HT-29 (cell line): Measurements from ENCODE around the gene CCDC71L. TPM values are rescaled to one million over a fixed set of nuclear protein-coding genes. Genes with fewer than 3 reads are reported as not detected.
A peak's percentile ranks its signal among the peaks of the same experiment; 100 is the strongest.

ENCODE experiments used
- DNase-seq: peaks from one replicate; pipeline ENCODE4 v3.0.0-alpha.2; 2015; ENCODE audit warnings: low spot score
- total RNA-seq: library from RNA; depleted of rRNA; stranded (reverse); fragments of >200 nt; shearing (Covaris generic); gene quantifications from 2 replicates; pipeline ENCODE4 v1.2.3, GENCODE V29; 2014

Gene CCDC71L
- total RNA-seq, 1 experiment from 2014 or later, result 12.5 TPM

DNA sequence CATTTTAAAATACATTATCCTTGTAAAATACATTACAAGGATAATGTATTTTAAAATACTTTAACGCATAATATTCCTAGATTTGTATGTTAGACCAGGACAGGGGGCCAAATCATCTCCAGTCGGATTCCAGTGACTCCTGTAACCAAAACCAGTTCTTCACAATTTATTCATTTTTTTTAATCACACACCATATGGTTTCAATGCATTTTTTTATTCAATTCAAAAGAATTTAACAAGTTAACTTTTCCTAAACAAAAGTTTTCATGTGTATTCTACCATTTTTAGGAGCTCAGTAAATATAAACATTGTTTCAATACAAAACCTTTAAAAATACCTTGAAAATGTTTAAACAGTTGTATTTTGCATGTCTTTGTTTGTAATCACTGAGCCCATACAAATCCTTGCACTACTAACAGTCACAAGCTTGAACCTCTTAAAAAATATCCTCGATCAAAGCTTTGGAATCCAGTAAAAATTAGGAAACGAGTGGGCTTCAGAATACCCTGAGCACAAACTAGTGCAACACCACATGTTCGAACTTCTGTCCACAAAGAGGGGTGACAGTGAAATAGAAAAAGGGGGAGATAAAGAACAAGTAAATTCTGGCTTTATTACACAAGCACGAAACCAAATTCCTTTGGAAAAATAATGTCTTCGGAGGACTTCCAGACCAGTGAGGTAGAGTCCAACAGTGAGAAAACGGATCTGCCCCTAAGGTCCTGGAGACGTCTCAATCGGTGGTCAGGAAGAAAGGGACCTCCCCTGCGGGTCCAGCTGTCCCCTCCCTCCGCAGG is 1.6 kb downstream of the CCDC71L start:
- peak; percentile 3 for DNase-seq

GRCh38 chr7:106658316-106659165 is 2.4 kb downstream of the CCDC71L start:
- no peak for DNase-seq

DNA sequence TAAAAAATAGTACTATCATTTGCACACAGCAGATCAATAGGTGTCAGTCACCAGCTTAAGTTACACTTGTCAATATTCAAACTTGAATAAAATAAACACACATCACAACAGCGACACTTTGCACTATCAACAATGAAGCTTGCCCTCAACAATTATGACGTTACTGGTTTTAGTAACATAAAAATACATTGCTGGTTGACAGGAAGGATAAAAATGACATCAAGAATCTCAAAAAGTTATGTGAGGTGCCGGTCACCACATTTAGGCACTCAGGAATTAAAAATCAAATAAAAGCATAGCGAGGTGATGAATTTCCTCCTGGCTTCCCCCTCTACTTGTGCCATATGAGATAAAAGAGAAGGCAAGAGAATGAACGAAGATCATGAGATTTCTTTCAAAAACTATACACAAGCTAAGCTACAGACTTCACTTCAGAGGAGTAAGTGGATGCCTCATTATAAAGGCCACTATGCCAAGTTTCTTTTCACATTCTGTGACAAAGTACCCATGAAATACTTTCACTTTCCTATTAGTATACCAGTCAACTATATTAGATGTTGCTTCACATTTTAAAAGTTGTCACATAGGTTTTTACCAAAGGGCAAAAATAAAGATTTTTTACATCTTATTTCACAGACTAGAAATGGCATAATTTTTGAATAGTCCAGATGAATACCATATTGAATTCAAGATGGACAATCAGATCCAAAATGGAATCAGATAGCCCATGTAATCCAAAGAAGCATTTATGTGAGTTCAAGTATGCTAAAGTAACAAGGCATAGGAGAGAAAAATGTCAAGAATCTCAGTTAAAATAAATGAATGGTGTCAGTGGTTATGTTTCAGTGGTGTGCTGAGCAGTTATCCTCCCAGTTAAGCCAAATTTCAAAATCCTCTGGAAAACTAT is 3.6 kb downstream of the CCDC71L start:
- no peak for DNase-seq

DNA sequence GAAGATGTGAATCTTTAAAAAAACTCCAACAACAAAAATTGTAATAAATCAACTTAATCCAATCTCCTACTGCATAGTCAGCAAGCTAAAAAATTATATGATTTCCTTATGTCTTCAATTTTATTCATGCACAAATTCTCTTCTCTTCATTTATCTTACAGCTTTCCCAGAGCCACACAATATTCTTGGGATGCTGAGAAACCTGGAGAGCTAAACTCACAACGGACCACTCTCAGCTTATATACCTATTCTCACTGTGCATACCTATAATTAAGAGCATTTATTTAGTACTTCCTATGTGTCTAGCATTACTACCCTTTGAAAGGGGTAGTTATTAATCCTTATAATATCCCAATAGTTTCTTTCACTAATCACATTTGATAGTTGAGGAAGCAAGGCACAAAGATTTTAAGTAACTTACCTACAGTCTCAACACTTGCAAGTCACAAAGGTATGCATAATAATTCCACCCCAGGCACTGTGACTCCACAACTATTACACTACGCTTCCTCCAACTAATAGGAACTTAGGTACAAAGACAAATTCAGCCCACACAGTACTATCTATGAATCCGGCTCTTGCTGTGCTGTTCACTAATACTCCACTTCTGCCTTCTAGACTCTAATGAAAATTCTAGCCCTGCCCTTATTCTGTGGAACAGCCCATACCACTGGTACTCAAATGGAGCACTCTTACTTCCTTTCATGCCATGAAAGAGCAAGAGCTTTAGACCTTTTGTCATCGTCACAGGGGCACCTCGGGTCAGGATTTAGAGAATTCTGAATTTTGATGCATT is 5.1 kb downstream of the CCDC71L start:
- no peak for DNase-seq

DNA sequence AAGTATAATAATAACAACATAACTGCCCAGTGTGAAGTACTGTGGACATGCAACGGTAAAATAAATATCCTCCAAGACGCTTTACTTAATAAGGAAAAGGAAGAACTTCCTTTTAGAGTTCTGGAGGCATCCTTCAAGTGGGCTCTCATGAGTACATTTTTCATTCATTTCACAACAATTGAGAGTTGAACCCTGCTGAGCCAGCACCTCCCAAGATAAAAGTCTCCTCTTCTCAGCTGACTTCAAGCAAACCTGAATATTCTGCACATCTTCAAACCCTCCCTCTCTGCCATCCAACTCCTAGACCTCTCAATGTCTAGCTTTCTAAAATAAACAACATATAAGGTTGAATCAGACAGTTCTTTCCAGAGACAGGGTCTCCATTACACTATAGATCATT is 7.5 kb downstream of the CCDC71L start:
- DNase-seq, result no peak

DNA sequence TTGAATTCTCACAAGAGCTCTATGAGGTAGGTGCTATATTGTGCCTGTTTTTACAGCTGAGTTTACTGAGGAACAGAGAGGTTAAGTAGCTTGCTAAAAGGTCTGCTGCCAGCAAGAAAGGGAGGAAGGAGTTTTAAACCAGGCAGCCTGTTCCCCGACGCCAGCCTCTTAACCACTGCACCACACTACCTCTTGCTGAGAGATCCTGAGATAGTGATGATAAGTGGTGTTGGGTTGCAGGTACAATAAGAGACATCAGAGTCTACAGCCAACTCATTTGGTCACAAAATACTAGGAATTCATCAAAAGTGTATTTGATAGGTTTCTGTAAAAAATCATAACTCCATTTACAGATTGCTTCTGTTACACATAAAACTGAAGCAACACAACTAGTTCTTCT is 8.0 kb downstream of the CCDC71L start:
- DNase-seq, result no peak

GRCh38 chr7:106652092-106652491 is 8.9 kb downstream of the CCDC71L start:
- DNase-seq, result no peak

GRCh38 chr7:106646256-106646655 is 14.7 kb downstream of the CCDC71L start:
- DNase-seq, result no peak

DNA sequence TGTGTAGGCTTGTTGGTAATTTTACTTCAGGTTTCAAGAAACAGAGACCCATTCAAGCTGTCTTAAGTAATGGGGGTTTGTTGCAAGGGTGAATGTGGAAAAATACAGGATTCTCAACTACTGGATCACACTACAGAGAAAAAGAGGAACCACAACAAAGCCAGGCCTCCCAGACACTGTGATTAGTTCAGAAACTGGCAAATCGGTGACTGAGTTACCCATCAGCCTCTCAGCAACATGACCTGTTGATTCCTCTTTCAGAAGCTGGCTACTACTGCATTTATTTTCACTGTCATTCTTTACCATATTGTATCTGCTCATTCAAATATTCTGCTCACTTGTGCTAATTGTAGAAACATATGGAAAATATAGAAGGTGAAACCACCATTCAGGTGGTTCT is 16.0 kb downstream of the CCDC71L start:
- no peak for DNase-seq

- DNase-seq, result no peak
Measured at GRCh38 chr7:106643216-106644000, 17.6 kb downstream of the CCDC71L start.

DNA sequence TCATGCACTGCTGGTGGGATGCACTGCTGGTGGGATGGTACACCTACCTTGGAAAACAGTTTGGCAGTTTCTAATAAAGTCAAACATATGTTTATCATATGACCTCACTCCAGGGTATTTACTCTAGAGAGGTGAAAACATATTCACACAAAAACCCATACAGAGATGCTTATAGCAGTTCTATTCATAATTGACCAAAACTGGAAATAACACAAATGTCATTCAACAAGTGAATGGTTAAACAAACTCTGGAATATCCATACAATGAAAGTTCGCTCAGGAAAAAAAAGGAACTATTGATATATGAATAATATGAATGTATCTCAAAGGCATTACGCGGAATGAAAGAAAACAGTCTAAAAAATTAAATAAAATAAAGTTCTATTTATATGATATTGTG is 19.5 kb downstream of the CCDC71L start:
- no peak for DNase-seq

DNA sequence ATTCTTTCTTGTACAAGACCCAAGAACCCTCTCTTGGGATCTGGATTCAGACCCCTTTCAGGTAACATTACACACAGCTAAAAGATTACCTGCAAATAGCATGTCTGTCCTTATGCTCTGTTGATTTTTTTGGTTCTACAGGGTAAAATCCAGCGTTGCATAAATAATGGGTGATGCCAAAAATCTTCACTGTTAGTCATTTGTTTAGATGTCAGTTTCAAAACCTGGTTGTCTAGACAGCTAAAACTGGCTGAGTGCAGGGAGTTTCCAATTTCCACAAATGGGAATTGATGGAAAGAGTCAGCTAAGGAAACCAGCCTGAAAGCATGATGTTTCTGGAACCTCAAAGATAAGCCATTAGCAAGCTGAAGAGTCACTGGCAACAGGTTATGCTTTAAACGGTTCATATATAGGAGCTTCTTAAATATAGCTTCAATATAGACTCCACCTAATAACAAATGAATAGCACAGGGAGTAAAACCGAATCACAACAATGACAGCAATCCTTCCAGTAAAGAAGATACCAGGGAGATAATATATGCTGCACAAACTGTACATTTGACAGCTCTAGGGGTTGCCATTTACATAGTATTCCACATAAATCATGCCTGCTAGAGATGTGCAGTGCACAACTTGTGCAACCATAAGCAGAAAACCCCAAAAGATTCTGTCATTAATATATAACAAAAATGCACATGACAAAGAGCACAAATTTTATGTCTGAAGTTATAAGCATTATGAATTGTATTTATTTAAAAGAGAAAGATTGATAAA is 20.4 kb downstream of the CCDC71L start:
- DNase-seq, result no peak

- no peak for DNase-seq
Measured at GRCh38 chr7:106639476-106640334, 21.3 kb downstream of the CCDC71L start.

- no peak for DNase-seq
Measured at GRCh38 chr7:106635411-106635810, 25.5 kb downstream of the CCDC71L start.

- DNase-seq, result no peak
Measured at GRCh38 chr7:106634958-106635357, 26.0 kb downstream of the CCDC71L start.

GRCh38 chr7:106630648-106631047 is 30.3 kb downstream of the CCDC71L start:
- no peak for DNase-seq

- DNase-seq, result no peak
Measured at GRCh38 chr7:106629516-106629915, 31.4 kb downstream of the CCDC71L start.
